SK-N-SH (cell line): ENCODE results near the gene ZNF677. TPM values are rescaled to one million over a fixed set of nuclear protein-coding genes. Genes with fewer than 3 reads are reported as not detected.
"Not testable (repeated sequence)": the region's sequence is repeated elsewhere in the genome, so short reads cannot be mapped to it uniquely, and the experiment has no call there.

ENCODE experiments used
- CTCF ChIA-PET: fragments of 300-600, 350-600 bp; formaldehyde crosslinking; extraction: SDS; loops from one replicate; lab custom pipeline; 2021; lab: Yijun Ruan, JAX
- POLR2A ChIA-PET: fragments of 350-600 bp; sonication (Branson Sonifier 250); formaldehyde crosslinking; extraction: SDS; loops from one replicate; lab custom pipeline; 2020; ENCODE audit warnings: antibody characterized with exemption, inconsistent platforms; lab: Yijun Ruan, JAX
- DNase-seq: peaks from one replicate; pipeline ENCODE4 v3.0.0; 2012
- H2AFZ ChIP-seq: fragments of 200-600 bp; sonication (generic); 2 replicates; pipeline ENCODE4 v1.8.1; 2016; ENCODE audit warnings: antibody characterized with exemption, mild to moderate bottlenecking, low read depth
- H3F3A ChIP-seq: fragments of 200-600 bp; sonication (generic); replicated peaks from 2 replicates; pipeline ENCODE3; 2016; ENCODE audit warnings: antibody characterized with exemption, mild to moderate bottlenecking; ENCODE audit not compliant: insufficient read depth
- H3K27ac ChIP-seq, 2 experiments: fragments of 200-500 bp in 1 of 2; fragments of 200-600 bp in 1 of 2; sonication (Bioruptor generic) in 1 of 2; sonication (generic), shearing (Covaris generic) in 1 of 2; 2 replicates each; pipeline versions ENCODE4 v1.5.1 to v1.6.1; 2014 to 2016; ENCODE audit warnings: low read depth in 2 of 2, inconsistent platforms in 1 of 2, low read length in 1 of 2, mild to moderate bottlenecking in 1 of 2, mixed read lengths in 1 of 2
- H3K27me3 ChIP-seq: fragments of 200-600 bp; sonication (generic), shearing (Covaris generic); 2 replicates; pipeline ENCODE4 v1.6.1; 2016; ENCODE audit warnings: mixed run types; ENCODE audit not compliant: insufficient read depth
- H3K36me3 ChIP-seq, 2 experiments: fragments of 200-500 bp in 1 of 2; fragments of 200-600 bp in 1 of 2; sonication (Bioruptor generic) in 1 of 2; sonication (generic) in 1 of 2; replicated peaks in 1 of 2; 2 replicates each; pipeline versions ENCODE3 to v1.5.1; 2014 to 2016; ENCODE audit warnings: low read length in 1 of 2, mild to moderate bottlenecking in 1 of 2; ENCODE audit not compliant: insufficient read depth in 2 of 2, control insufficient read depth in 1 of 2
- H3K4me1 ChIP-seq, 2 experiments: fragments of 200-500 bp in 1 of 2; fragments of 200-600 bp in 1 of 2; sonication (Bioruptor generic) in 1 of 2; sonication (generic), shearing (Covaris generic) in 1 of 2; 2 replicates each; pipeline versions ENCODE4 v1.5.1 to v1.6.1; 2014 to 2016; ENCODE audit warnings: low read depth in 1 of 2, low read length in 1 of 2, mixed run types in 1 of 2; ENCODE audit not compliant: insufficient read depth in 2 of 2, control insufficient read depth in 1 of 2
- H3K4me2 ChIP-seq: fragments of 200-600 bp; sonication (generic), shearing (Covaris generic); 2 replicates; pipeline ENCODE4 v1.6.1; 2017; ENCODE audit warnings: mixed run types
- H3K4me3 ChIP-seq, 2 experiments: fragments of 200-500 bp in 1 of 2; fragments of 200-600 bp in 1 of 2; sonication (Bioruptor generic) in 1 of 2; sonication (generic), shearing (Covaris generic) in 1 of 2; 2 replicates each; pipeline versions ENCODE4 v1.5.1 to v1.8.1; 2014 to 2016; ENCODE audit warnings: low read depth in 2 of 2, inconsistent platforms in 1 of 2, low read length in 1 of 2, mild to moderate bottlenecking in 1 of 2, mixed read lengths in 1 of 2, moderate library complexity in 1 of 2
- H3K79me2 ChIP-seq: fragments of 200-600 bp; sonication (generic); 2 replicates; pipeline ENCODE4 v1.8.1; 2017; ENCODE audit warnings: mild to moderate bottlenecking; ENCODE audit not compliant: insufficient read depth
- H3K9ac ChIP-seq: fragments of 200-600 bp; sonication (generic); 2 replicates; pipeline ENCODE4 v1.6.1; 2017; ENCODE audit warnings: mixed run types
- H3K9me2 ChIP-seq: fragments of 200-600 bp; sonication (generic); 2 replicates; pipeline ENCODE4 v1.6.1; 2017; ENCODE audit warnings: mixed run types
- H3K9me3 ChIP-seq: fragments of 200-600 bp; sonication (generic); 2 replicates; pipeline ENCODE4 v1.6.1; 2017; ENCODE audit warnings: mixed run types, mild to moderate bottlenecking, moderate library complexity
- H4K20me1 ChIP-seq: fragments of 200-600 bp; sonication (generic); 2 replicates; pipeline ENCODE4 v1.6.1; 2017; ENCODE audit warnings: mild to moderate bottlenecking, mixed run types; ENCODE audit not compliant: insufficient read depth
- EP300 ChIP-seq, 2 experiments: IDR thresholded peaks; 2 replicates each; pipeline versions ENCODE4 v1.4.0 to v1.6.1; 2012; ENCODE audit warnings: borderline replicate concordance in 1 of 2, low read depth in 1 of 2, low read length in 1 of 2
- FOXJ3 ChIP-seq: sonication (generic); formaldehyde crosslinking; IDR thresholded peaks from 2 replicates; pipeline ENCODE4 v1.5.1; 2020; ENCODE audit warnings: mild to moderate bottlenecking, missing genetic modification reagents
- GABPA ChIP-seq: IDR thresholded peaks from 2 replicates; pipeline ENCODE4 v1.4.0; 2012; ENCODE audit warnings: low read depth, mild to moderate bottlenecking
- NRF1 ChIP-seq: IDR thresholded peaks from 2 replicates; pipeline ENCODE4 v1.6.1; 2012; ENCODE audit warnings: low read depth, mild to moderate bottlenecking, low read length
- RFX5 ChIP-seq: IDR thresholded peaks from 2 replicates; pipeline ENCODE4 v1.6.1; 2012; ENCODE audit warnings: mild to moderate bottlenecking, improper control_type of control experiment, low read length
- RXRA ChIP-seq: IDR thresholded peaks from 2 replicates; pipeline ENCODE4 v1.4.0; 2012; ENCODE audit warnings: low read depth, mild to moderate bottlenecking, borderline replicate concordance
- SMC3 ChIP-seq: IDR thresholded peaks from 2 replicates; pipeline ENCODE4 v1.6.1; 2012; ENCODE audit warnings: low read depth, low read length, improper control_type of control experiment
- WGBS: methylation state at CpG from one replicate; pipeline ENCODE4 v1.1.6; 2017; ENCODE audit warnings: low lambda C conversion rate; 5-methylcytosine and 5-hydroxymethylcytosine counted together
- polyA plus RNA-seq, 3 experiments: library from polyadenylated mRNA; depleted of rRNA; stranded (reverse); fragments of >200 nt; gene quantifications; 2 replicates each; pipeline ENCODE4 v1.2.3, GENCODE V29; 2012
- TF ChIP-seq, protein P1 (sequence below): fragments of 200-600 bp; sonication (generic); IDR thresholded peaks from 2 replicates; pipeline ENCODE4 v1.6.1; 2017; ENCODE audit warnings: antibody characterized with exemption, mild to moderate bottlenecking, moderate library complexity

Gene ZNF677
- polyA plus RNA-seq, 1 of the 3 experiments (the other 2 are of a cell fraction): 6.8 TPM

GRCh38 chr19:53272044-53272443 is 17.4 kb upstream of the ZNF677 start:
- Histone ChIP-seq H3K4me3 (no peak overlapping the region), H3K4me1 (no peaks in the 10 kb centered on the region), H3K27ac (no peak overlapping the region), H3K9me2 (no peaks in the 10 kb centered on the region), H3F3A (no peaks in the 10 kb centered on the region), H4K20me1 (no peaks in the 10 kb centered on the region), H2AFZ (no peak overlapping the region), H3K9me3 (no peaks in the 10 kb centered on the region), H3K4me2 (no peak overlapping the region), H3K36me3 (no peaks in the 10 kb centered on the region), H3K27me3 (no peaks in the 10 kb centered on the region; the same call in 1 of the 2 replicates), H3K79me2 (no peaks in the 10 kb centered on the region), H3K9ac (no peak overlapping the region)
- CTCF ChIA-PET: no interaction called here
- TF ChIP-seq, protein P1, sequence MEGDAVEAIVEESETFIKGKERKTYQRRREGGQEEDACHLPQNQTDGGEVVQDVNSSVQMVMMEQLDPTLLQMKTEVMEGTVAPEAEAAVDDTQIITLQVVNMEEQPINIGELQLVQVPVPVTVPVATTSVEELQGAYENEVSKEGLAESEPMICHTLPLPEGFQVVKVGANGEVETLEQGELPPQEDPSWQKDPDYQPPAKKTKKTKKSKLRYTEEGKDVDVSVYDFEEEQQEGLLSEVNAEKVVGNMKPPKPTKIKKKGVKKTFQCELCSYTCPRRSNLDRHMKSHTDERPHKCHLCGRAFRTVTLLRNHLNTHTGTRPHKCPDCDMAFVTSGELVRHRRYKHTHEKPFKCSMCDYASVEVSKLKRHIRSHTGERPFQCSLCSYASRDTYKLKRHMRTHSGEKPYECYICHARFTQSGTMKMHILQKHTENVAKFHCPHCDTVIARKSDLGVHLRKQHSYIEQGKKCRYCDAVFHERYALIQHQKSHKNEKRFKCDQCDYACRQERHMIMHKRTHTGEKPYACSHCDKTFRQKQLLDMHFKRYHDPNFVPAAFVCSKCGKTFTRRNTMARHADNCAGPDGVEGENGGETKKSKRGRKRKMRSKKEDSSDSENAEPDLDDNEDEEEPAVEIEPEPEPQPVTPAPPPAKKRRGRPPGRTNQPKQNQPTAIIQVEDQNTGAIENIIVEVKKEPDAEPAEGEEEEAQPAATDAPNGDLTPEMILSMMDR: no peak
- TF ChIP-seq EP300 (IDR thresholded peaks at IDR 0.05; ENCODE audit: borderline replicate concordance in 1 of 2, low read depth in 1 of 2, low read length in 1 of 2) (no peak), GABPA (no peak), NRF1 (no peak), RXRA (no peak), SMC3 (no peak), FOXJ3 (CRISPR knock-in tag) (no peak), RFX5 (no peak)
- POLR2A ChIA-PET: no interaction called here
- WGBS: 8% methylated on average over 7 of the region's 9 CpGs
- DNase-seq: no peak

GRCh38 chr19:53269861-53270260 is 15.2 kb upstream of the ZNF677 start:
- H2AFZ ChIP-seq, H3K27me3 ChIP-seq, H3K79me2 ChIP-seq, H4K20me1 ChIP-seq, H3K9me3 ChIP-seq, H3K4me2 ChIP-seq, H3K4me3 ChIP-seq, DNase-seq, H3F3A ChIP-seq, H3K4me1 ChIP-seq, CTCF ChIA-PET, H3K9ac ChIP-seq, POLR2A ChIA-PET, H3K9me2 ChIP-seq, H3K27ac ChIP-seq, H3K36me3 ChIP-seq: not testable (repeated sequence)
- WGBS: 41% methylated on average over 11 of the region's 27 CpGs

DNA sequence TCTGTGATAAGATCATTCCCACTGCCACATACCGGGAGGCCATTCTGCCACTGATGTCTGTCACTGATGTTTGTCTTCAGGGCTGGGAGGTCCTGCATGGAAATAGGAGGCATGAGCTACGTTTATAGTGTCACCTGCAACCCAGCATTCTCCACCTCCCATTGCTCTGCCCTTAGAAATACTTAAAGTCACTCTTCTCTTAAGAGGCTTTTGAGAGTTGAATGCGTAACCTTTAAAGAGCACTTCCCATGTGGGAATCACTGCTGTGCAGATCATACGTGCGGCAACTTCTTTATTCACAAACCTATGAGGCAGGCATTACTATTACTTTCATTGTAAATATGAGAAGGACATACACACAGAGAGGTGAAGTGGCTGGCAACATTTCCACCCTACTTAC is 12.9 kb upstream of the ZNF677 start, which contains the start of gene VN1R4:
VN1R4 (minus strand) TSS at position 101 of the 400 bp plus-strand sequence; CDS start at position 43, 58 bp downstream.
- CTCF ChIA-PET, H3K27me3 ChIP-seq, DNase-seq, H3K27ac ChIP-seq, H3K4me1 ChIP-seq, H3K4me3 ChIP-seq, POLR2A ChIA-PET, H3K9me2 ChIP-seq, H3K9me3 ChIP-seq, H3K36me3 ChIP-seq, H4K20me1 ChIP-seq, H3K79me2 ChIP-seq, H3K4me2 ChIP-seq, H3K9ac ChIP-seq, H3F3A ChIP-seq, H2AFZ ChIP-seq: not testable (repeated sequence)
- WGBS: 53% methylated on average over 4 of the region's 5 CpGs

DNA sequence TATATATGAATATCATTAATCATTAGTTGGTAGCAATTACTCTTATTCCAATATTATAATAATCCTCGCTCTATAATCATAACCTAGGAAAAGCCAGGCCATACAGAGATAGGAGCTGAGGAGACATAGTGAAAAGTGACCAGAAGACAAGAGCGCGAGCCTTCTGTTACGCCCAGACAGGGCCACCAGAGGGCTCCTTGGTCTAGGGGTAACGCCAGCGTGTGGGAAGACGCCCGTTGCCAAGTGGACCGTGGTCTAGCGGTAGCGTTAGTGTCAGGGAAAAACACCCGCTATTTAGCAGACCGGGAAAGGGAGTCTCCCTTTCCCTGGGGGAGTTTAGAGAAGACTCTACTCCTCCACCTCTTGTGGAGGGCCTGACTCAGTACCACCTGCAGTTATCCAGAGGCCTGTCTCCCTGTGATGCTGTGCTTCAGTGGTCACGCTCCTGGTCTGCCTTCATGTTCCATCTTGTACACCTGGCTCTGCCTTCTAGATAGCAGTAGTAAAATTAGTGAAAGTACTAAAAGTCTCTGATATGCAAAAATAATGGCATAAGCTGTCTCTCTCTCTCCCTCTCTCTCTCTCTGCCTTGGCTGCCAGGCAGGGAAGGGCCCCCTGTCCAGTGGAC is 3.2 kb upstream of the ZNF677 start, which contains the start of gene VN1R2:
VN1R2 (plus strand) TSS at position 578 of the 628 bp plus-strand sequence. CDS start 84 bp downstream, outside the sequence.
- H3F3A ChIP-seq: not testable (repeated sequence)

More for the DNA sequence above, 3.2 kb upstream of the ZNF677 start, which contains the start of gene VN1R2:
- H3K9me2 ChIP-seq, H3K4me2 ChIP-seq, H3K27ac ChIP-seq, H3K4me1 ChIP-seq, H3K9me3 ChIP-seq, CTCF ChIA-PET, H3K79me2 ChIP-seq, POLR2A ChIA-PET, H4K20me1 ChIP-seq, H3K4me3 ChIP-seq, H3K36me3 ChIP-seq, DNase-seq, H3K27me3 ChIP-seq, H3K9ac ChIP-seq, H2AFZ ChIP-seq: not testable (repeated sequence)
- WGBS: 40% methylated on average over 13 of the region's 14 CpGs
